NCI-H446 (cell line): Measurements from ENCODE around the gene CSNK1G2.

Experiments
- DNase-seq, 2 experiments: peaks; one replicate each; lab custom pipeline; 2025; lab: John Stamatoyannopoulos, UW

CSNK1G2 gene

GRCh38 chr19:1968279-1969175 lies 27.6 kb downstream of the CSNK1G2 start:
- no peak for DNase-seq

DNA sequence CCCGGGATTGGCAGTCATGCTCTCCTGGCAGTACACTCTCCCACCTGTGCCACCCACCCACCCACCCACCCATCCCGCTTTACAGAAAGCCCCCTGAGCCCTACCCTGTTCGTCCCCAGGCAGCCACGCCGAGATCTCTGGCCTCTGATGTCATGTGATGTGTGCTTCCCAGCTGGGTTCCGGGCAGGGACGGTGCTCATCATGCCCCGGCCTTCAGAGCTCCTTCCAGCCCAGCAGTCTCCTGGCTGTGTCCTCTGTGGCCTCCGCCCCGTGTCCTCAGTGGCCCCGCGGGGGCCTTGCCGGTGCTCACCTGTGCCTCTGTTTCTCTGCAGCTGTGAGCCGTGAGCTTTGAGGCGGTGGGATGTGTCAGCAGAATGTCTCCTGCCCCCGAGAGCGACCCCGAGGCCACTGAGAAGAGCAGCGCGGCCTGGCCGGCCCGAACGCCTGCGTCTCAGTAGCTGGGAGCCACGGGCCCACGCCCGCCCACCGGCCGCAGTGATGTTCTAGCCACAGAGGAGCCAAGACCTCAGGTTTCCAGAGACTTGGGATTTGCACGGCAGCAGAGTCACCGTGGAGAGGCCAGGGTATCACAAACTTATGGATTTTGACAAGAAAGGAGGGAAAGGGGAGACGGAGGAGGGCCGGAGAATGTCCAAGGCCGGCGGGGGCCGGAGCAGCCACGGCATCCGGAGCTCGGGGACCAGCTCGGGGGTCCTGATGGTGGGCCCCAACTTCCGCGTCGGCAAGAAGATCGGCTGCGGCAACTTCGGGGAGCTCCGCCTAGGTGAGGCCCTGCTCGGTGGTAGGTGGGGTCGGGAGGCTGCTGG lies 28.4 kb downstream of the CSNK1G2 start:
- DNase-seq, result no peak

DNA sequence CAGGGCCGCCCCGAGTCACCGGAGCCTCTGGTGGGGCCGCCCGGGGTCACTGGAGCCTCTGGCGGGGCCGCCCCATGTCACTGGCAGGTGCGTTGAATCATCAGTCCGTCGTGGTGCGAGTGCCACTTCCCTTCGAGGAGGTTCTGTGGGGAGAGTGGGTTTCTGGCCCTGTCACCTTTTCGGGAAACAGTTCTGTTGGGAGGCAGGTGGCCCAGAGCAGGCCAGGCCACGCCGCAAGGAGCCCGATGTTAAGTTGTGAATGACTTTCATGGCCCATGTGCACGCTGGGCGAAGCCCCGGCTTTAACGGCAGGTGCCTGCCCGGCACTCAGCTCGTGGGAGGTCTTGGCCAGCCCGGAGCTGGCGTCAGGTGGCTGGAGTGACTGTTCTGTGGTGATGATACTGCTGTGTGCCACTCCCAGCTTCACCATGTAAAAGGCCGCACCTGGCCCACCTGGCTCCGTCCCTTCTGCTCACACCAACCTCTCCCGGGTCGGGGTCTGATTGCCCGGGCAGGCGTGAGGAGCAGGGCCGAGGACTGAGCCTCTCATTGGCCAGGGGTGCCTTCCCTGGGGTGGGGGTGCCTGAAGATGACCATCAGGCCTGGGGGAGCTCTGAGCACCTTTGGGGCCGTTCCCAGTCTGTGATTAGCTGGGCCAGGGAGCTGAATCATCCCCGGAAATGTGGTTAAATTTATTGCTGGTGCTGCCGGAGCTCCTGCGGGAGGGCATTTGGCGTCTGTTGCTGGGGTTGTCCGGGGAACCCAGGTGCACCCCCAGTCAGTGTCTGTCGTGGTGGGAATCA lies 29.2 kb downstream of the CSNK1G2 start:
- DNase-seq, result no peak

GRCh38 chr19:1970806-1971502 lies 30.0 kb downstream of the CSNK1G2 start:
- no peak for DNase-seq

DNA sequence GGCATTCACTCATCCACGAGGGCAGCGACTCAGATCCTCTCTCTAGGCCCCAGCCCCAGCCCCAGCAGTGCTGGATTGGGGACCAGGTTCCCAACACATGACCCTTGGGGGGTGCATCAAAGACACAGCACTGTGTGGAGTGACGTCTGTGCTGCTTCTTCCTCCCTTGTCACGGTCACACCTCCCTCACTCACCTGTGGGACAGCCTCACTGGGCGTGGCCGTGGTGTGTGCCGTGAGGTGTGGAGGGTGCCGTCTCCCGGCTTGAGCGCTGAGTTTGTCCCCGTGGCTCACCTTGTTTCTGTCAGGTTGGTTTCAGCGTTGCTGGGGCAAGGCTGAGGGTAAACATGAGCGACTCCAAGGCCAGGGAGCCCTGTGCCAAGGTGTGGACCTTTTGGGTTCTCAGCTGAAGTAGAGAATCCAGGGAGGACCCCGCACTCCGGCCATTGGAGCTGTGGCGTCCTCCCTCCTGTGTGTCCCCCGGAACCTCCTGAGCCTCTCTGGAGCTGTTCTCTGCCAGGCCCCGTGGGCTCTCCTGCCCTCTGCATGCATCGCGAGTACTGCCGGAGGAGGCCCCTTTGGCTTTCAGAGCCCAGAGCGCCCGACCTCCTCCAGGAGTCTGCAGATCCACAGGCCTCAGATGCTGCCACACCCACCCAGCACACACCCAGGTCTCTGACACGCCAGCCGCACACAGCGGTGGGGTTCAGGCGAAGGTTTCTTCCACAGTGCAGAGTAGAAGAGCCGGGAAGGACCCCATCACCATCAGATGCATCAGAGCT lies 33.6 kb downstream of the CSNK1G2 start:
- no peak for DNase-seq

DNA sequence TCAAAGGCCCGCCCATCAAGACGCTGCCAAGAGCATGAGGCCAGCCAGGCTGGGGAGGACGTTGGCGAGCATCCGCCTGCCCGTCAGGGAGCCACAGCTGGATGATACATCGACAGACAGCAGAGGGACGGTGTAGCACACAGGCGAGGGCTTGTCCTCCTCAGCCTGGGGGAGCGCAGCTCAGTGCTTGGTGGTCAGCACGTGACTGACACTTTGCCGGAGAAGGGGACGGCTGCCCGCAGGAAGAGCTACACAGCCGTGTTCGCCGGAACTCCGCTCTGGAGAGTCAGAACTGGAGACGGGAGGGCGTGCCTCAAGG lies 34.1 kb downstream of the CSNK1G2 start:
- DNase-seq, result no peak

- DNase-seq, result no peak
Observed at GRCh38 chr19:1977120-1977519, 36.1 kb downstream of the CSNK1G2 start.

DNA sequence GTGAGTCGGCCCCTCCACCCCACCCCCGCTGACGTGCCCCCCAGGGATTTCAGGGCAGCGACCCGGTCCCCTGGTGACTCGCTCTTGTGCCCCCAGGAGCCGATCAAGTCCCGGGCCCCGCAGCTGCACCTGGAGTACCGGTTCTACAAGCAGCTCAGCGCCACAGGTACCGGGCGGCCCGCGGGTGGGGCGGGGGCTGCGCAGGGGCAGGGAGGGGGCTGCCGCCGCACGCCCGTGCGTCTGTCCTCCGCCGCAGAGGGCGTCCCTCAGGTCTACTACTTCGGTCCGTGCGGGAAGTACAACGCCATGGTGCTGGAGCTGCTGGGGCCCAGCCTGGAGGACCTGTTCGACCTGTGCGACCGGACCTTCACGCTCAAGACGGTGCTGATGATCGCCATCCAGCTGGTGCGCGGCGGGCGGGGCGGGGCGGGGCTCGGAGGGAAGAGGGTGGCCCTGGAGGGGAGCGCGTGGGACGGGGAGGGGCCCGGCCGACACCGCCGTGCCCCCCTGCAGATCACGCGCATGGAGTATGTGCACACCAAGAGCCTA lies 37.4 kb downstream of the CSNK1G2 start:
- DNase-seq, result no peak

GRCh38 chr19:1979017-1979416 lies 38.0 kb downstream of the CSNK1G2 start:
- no peak for DNase-seq

DNA sequence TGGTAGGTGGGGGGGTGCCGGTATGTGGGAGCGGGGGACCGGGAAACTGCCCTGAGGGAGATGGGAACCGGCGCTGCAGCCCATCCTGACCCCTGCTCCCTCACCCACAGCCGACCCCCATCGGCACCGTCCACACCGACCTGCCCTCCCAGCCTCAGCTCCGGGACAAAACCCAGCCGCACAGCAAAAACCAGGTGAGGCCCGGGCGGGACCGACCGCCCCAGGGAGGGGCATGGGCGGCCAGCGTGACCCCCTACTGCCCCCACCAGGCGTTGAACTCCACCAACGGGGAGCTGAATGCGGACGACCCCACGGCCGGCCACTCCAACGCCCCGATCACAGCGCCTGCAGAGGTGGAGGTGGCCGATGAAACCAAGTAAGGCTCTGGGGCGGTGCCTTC lies 38.7 kb downstream of the CSNK1G2 start:
- DNase-seq, result no peak

DNA sequence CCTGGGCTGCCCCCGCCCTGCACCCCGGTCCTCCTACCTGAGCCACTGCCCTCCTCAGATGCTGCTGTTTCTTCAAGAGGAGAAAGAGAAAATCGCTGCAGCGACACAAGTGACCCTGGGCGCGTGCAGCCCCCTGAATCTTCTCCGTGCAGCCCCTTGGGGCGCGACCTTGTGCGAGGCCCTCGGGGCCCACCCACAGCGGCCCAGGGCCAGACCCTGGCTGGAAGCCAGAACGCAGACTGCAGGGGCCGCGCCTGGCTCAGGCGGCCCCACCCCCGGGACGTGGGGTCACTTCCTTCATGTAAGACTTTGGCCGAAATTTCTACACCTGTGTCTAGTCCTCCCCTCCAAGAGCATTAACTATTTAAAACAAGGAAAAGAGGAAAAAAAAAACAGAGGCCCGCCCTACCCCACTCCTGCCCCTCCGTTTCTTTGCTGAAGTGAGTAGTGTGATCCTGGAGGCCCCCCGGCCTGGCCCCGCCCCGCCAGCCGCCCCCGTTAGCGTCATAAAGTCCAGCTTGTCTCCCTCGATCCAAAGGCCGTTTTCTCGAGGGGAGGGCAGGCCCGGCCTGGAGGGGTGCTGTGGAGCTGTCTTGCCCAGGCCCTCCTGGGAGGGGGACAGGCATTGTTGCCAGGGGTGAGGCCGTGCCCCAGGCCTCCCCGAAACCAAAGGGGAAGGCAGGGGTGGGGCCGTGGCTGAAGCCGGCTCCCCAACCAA lies 39.3 kb downstream of the CSNK1G2 start:
- DNase-seq, result no peak

DNA sequence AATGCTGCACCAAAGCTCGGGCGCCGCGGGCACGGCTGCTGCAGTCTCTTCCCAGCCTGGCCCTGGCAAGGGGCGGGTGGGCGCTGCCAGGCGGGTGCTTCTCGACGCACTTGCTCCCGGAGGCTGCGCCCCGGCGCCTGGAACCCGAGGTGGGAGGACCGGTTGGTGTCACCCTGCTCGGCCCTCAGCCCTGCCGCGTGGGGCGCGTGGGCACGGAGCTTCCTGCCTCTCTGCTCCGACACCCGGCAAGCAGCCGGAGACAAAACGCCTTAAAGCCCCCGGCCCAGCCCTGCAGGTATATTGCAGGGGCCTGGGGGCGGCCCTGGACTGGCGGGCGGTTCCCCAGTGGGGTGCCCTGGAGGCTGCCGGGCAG lies 39.8 kb downstream of the CSNK1G2 start:
- DNase-seq, result no peak

DNA sequence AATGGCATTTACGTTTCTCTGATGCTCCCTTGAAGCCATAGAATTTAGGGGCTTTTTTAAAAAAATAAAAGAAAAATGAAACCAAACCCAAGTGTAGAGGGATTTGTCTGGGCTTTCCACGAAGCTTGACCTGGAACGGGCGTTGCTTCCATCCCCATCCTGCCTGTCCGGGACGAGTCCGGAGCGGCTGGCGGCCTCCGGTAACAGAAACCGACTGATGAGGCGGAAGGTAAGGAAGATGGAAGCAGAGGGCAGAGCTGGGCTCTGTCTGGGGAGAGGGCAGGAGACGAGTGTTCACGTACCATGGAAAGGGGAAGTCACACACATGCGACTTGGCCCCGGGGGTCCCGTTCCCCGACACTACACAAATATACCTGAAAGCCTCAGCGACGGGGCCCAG lies 40.3 kb downstream of the CSNK1G2 start:
- DNase-seq, result no peak

DNA sequence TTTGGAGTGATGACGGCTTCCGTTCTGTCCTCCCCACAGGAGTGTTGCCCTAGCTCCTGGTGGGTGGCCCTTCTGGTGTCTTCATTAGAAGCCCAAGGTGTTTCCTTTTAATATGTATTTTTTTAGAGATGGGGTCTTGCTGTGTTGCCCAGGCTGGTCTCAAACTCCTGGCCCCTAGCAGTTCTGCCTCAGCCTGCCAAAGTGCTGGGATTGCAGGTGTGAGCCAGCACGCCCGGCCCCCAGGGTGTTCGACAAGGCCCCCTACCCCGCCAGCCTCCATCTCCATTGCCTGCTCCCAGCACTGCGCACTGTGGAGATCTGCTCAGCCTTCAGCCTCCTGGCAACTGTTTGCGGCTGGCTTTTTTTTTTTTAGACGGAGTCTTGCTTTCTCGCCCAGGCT lies 43.4 kb downstream of the CSNK1G2 start:
- DNase-seq, result no peak

- no peak for DNase-seq
Observed at GRCh38 chr19:1985588-1986356, 44.8 kb downstream of the CSNK1G2 start.

GRCh38 chr19:1986357-1987162 lies 45.6 kb downstream of the CSNK1G2 start:
- no peak for DNase-seq

- DNase-seq, result no peak
Observed at GRCh38 chr19:1987197-1988187, 46.5 kb downstream of the CSNK1G2 start.
